ENCODE data around the gene IFT22.
"Not testable (repeated sequence)": the region's sequence is repeated elsewhere in the genome, so short reads cannot be mapped to it uniquely, and the experiment has no call there.

IFT22 gene

DNA sequence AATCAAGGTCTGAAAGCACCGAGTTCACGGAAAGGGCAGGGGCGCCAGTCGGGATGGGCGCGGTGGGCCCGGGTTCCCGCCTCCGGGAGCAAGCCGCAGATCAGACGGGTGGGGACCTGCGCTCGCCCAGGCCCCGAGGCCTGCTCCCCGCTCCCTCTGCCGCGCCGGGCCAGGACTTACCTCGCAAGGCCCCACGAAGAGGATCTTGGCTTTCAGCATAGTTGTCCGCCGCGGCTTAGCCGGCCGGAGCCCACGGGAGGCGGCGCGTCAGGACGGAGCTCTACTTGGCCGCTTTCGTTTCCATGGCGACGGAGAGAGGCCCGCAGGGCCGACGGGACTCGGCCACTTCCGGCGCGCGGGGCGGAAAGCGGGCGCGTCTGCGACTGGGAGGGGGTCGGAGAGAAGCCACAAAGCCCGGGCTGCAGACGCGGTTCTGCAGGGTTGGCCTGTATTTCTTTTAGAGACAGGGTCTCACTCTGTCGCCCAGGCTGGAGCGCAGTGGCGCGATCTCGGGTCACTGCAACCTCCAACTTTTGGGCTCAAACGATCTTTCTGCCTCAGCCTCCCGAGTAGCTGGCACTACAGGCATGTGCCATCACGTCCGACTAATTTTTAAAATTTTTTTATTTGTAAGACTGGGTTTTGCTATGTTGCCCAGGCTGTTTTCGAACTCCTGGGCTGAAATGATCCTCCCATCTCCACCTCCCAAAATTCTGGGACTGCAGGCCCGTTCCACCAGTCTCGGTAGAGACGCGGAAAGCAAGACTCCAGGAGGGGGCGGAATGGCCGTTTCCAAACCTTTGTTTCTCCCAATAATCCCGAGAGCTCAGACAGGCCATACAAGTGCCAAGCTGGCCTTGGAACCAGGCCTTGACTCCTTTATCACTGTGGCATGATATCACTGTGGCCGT is at the start of gene IFT22:
IFT22 (minus strand) TSS at position 322 of the 911 bp plus-strand sequence; CDS start at position 219, 103 bp downstream.
- DNase-seq (ENCODE audit: low read depth in 2 of 3, low spot score in 1 of 3) = peak; percentile 72 to 82 (median 79)

GRCh38 chr7:101370836-101371235 is 49.2 kb upstream of the IFT22 start:
- no peak for DNase-seq (ENCODE audit: low read depth in 2 of 3, low spot score in 1 of 3)

GRCh38 chr7:101368422-101369165 is 47.0 kb upstream of the IFT22 start:
- DNase-seq (ENCODE audit: low read depth in 2 of 3, low spot score in 1 of 3) = no peak

DNA sequence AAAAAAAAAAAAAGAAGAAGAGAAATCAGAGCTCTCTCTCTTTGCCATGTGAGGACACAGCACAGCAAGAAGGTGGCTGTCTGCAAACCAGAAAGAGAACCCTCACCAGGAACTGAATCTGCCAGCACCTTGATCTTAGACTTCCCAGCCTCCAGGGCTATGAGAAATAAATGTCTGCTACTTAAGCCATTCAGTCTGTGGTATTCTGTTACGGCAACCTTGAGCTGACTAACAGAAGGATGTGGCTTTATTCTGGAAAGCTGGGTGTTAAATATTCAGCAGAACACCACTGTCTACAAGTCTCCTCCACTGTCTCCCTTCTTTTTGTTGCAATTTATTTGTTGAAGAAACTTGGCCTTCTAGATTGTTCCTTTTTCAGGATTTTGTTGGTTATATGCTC is 46.1 kb upstream of the IFT22 start:
- no peak for DNase-seq (ENCODE audit: low read depth in 2 of 3, low spot score in 1 of 3)

- no peak for DNase-seq (ENCODE audit: low read depth in 2 of 3, low spot score in 1 of 3)
Measured at GRCh38 chr7:101365956-101366355, 44.3 kb upstream of the IFT22 start.

DNA sequence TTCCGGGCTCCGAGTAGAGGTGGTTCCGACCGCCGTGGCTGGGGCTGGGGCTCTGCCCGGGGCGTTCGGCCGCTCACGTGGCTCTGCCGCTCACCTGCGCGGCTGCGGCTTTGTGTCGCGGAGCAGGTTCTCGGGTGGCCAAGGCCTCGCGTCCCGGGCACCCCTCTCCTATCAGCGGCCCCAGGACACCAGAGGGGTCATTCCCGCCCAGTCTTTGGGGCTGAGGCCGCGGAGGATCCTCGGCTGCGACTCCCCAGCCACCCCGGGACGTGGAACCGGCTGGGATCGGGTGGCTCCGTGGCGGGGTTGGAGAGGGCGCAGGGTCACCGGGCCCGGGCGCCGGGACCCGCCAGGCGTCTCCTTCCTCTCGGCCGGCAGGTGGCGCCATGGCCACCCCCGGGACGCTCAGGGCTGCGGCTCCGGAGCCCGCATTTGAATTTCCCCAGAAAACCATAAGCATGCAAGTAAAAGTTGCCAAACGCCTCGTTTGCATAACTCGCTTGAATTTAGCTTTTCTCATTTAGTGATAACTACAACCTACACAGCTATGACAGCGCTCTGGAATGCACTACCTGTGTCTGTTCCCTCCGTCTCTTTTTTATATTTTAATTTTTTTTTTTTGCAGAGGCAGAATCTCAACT is 42.2 kb upstream of the IFT22 start:
- peak; percentile 32 to 61 (median 45) for DNase-seq (ENCODE audit: low read depth in 2 of 3, low spot score in 1 of 3)

DNA sequence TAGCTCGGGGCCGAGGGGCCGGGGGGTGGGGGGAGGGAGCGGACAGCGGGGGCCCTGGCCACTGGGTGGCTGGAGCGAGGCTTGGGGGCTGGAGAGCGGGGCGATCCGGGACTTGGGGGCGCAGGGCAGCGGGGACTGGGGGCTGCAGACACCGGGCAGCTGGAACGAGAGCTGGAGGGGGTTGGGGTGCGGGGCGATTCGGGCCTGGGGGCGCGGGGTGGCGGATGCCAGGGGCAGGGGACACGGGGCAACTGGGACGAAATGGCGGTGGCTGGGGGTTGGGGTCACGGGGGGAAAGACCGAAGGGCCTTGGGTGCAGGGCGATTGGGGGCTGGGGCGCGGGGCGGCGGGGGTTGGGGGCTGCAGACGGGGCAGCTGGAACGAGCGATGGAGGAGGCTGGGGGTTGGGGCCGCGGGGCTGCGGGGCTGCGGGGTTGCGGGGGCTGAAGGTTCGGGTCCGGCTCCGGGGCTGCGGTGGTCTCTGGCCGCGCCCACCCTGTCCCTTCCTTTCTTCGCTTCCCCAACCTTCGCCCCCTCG is 41.7 kb upstream of the IFT22 start:
- no peak for DNase-seq (ENCODE audit: low read depth in 2 of 3, low spot score in 1 of 3)

GRCh38 chr7:101362334-101363195 is 41.0 kb upstream of the IFT22 start, which contains the start of gene COL26A1:
Gene COL26A1, plus strand, starts transcription at chr7:101362875. Its CDS starts 158 bp downstream, at chr7:101363033.
- no peak for DNase-seq (ENCODE audit: low read depth in 2 of 3, low spot score in 1 of 3)

DNA sequence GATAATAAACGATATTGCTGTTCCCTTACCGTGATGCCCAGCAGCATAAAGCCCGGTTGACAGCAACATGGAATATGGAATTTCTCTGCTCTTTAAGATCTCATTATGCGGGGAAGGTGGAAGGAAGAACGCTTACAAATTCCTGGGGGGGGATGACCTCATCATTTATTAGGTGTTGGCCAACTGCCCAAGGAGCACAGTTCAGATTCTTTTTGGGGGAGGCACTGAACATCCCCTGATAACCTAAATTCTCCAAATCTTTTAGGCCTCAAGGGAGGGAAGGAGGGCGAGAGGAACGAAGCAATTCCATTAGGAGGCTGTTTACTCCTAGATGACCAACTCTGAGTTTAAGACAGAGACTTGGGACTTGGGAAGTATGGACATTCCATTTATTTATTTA is 35.8 kb upstream of the IFT22 start:
- no peak for DNase-seq (ENCODE audit: low read depth in 2 of 3, low spot score in 1 of 3)

- no peak for DNase-seq (ENCODE audit: low read depth in 2 of 3, low spot score in 1 of 3)
Measured at GRCh38 chr7:101352920-101353308, 31.3 kb upstream of the IFT22 start.

- not testable (repeated sequence) for DNase-seq (ENCODE audit: low read depth in 2 of 3, low spot score in 1 of 3)
Measured at GRCh38 chr7:101349300-101349699, 27.7 kb upstream of the IFT22 start.

- DNase-seq (ENCODE audit: low read depth in 2 of 3, low spot score in 1 of 3) = not testable (repeated sequence)
Measured at GRCh38 chr7:101348456-101349067, 26.9 kb upstream of the IFT22 start.

GRCh38 chr7:101347477-101347876 is 25.9 kb upstream of the IFT22 start:
- DNase-seq (ENCODE audit: low read depth in 2 of 3, low spot score in 1 of 3) = no peak

GRCh38 chr7:101342892-101343291 is 21.3 kb upstream of the IFT22 start:
- DNase-seq (ENCODE audit: low read depth in 2 of 3, low spot score in 1 of 3) = no peak

DNA sequence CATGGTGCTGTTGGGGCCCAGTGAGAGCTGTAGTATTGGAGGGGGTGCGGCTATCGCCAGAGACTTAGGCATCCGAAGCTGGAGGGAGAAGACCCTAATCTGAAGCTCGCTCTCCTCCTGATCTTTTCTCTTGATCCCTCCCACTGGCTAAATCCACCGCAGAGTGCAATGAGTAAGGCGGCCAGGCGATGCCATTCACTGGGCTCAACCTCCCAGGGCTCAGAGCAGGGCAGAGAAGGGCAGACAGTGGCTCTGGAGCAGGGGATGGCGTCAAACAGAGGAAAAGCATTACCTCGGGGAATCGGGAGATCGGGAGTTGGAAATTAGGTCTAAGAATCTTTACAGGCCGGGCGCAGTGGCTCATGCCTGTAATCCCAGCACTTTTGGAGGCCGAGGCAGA is 18.8 kb upstream of the IFT22 start:
- DNase-seq (ENCODE audit: low read depth in 2 of 3, low spot score in 1 of 3) = no peak

DNA sequence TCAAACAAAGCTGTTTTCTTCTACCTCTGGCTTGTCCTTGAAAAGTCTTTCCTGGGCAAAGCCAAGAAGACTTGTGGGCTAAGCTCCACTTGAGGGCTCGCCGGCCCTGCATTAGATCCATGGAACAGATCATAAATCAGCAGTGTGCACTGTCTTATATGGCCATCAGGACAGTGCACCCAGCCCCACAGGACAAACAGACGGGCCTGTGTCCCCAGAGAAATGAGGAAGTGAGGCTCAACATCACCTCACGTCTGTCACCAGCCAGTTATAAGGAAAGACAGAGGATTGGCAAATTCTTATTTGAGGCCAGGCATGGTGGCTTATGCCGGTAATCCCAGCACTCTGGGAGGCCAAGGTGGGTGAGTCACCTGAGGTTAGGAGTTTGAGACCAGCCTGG is 12.3 kb upstream of the IFT22 start:
- DNase-seq (ENCODE audit: low read depth in 2 of 3, low spot score in 1 of 3) = no peak

- DNase-seq (ENCODE audit: low read depth in 2 of 3, low spot score in 1 of 3) = no peak
Measured at GRCh38 chr7:101332026-101332425, 10.4 kb upstream of the IFT22 start.

DNA sequence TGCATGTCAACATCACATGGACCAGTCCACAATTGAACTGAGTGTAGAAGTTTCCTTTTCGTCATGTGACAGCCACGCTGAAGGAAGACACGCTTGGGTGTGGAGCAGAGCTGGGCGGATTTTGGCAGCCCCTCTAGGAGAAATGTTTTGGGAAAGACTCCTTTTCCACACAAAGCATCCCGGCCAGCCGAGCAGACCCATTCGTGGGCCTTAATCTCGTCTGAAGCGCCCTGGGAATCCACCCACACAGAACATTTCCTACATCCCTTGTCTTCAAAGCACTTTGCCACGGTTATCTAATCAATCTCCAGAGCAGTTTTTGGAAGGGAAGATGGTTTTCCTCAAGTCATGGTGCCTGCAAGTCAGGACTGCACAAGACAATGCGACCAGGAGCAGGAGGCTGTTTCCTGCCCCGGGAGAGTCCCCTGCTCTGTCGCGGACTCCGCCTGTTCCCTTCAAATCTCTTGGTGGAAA is 8.4 kb upstream of the IFT22 start:
- DNase-seq (ENCODE audit: low read depth in 2 of 3, low spot score in 1 of 3) = no peak

GRCh38 chr7:101328159-101328558 is 6.5 kb upstream of the IFT22 start:
- DNase-seq (ENCODE audit: low read depth in 2 of 3, low spot score in 1 of 3) = no peak

- DNase-seq (ENCODE audit: low read depth in 2 of 3, low spot score in 1 of 3) = no peak
Measured at GRCh38 chr7:101319401-101319800, 2.2 kb downstream of the IFT22 start.

All from stimulated activated CD4-positive, alpha-beta T cell treated with anti-CD3 and anti-CD28 coated beads, Interleukin-12 subunit alpha, Interleukin-12 subunit beta, amount 100 ng/mL, for 48 hours (primary cell).